GM12878 (cell line): Measurements from ENCODE around the gene CARD9. TPM values are rescaled to one million over a fixed set of nuclear protein-coding genes. Genes with fewer than 3 reads are reported as not detected.
"Not testable (repeated sequence)": the region's sequence is repeated elsewhere in the genome, so short reads cannot be mapped to it uniquely, and the experiment has no call there.

Source experiments
- ATAC-seq: fragments of 200-7000 bp; cut with Tn5 transposase; 3 replicates; pipeline ENCODE4 v1.9.1; 2020; ENCODE audit warnings: mild to moderate bottlenecking, moderate library complexity
- BruUV-seq: library from RNA; stranded (reverse); fragments of 400-500 nt; replicated peaks from 2 replicates; lab custom pipeline; 2021; lab: Mats Ljungman, UMichigan
- CTCF ChIA-PET: fragments of 300-600 bp; sonication (Branson Sonifier 250); formaldehyde crosslinking; extraction: SDS; loops from one replicate; lab custom pipeline; 2021; ENCODE audit warnings: inconsistent platforms; lab: Yijun Ruan, JAX
- POLR2A ChIA-PET: fragments of 350-600 bp; formaldehyde crosslinking; extraction: SDS; loops from one replicate; lab custom pipeline; 2021; ENCODE audit warnings: inconsistent platforms; lab: Charles Lee
- RAD21 ChIA-PET: fragments of 300-600 bp; sonication (Branson Sonifier 250); formaldehyde crosslinking; loops from one replicate; lab custom pipeline; 2023; ENCODE audit warnings: antibody characterized with exemption; ENCODE audit not compliant: unreplicated experiment; lab: Charles Lee
- SMC1A ChIA-PET: fragments of 300-600 bp; sonication (Branson Sonifier 250); formaldehyde crosslinking; loops from one replicate; lab custom pipeline; 2023; ENCODE audit not compliant: unreplicated experiment, uncharacterized antibody; lab: Charles Lee
- DNase-seq: peaks from one replicate; pipeline ENCODE4 v3.0.0-alpha.2; 2011; ENCODE audit warnings: low read depth, low spot score
- FAIRE-seq: peaks from 3 replicates; lab custom pipeline; 2011; peaks lifted over from hg19 to GRCh38; lab: Jason Lieb, UNC
- H2AFZ ChIP-seq: 2 replicates; pipeline ENCODE4 v1.6.0; 2011; ENCODE audit warnings: low read depth, low read length, control low read depth; ENCODE audit not compliant: control insufficient read depth
- H3K27ac ChIP-seq: 2 replicates; pipeline ENCODE4 v1.5.1; 2011; ENCODE audit warnings: control low read depth; ENCODE audit not compliant: control insufficient read depth, insufficient read depth
- H3K27me3 ChIP-seq, 2 experiments: replicated peaks in 1 of 2; 2 replicates each; pipeline versions ENCODE4 v1.6.0 to v1.6.1; 2011; ENCODE audit warnings: low read length in 1 of 2; ENCODE audit not compliant: control insufficient read depth in 2 of 2, insufficient read depth in 2 of 2
- H3K36me3 ChIP-seq, 2 experiments: 2 replicates each; pipeline ENCODE4 v1.5.1; 2011; ENCODE audit warnings: low read length in 1 of 2; ENCODE audit not compliant: control insufficient read depth in 2 of 2, insufficient read depth in 2 of 2
- H3K4me1 ChIP-seq: 2 replicates; pipeline ENCODE4 v1.6.1; 2011; ENCODE audit warnings: mild to moderate bottlenecking, low read length, moderate library complexity, mixed read lengths; ENCODE audit not compliant: control insufficient read depth, insufficient read depth
- H3K4me2 ChIP-seq: 2 replicates; pipeline ENCODE4 v1.6.0; 2011; ENCODE audit warnings: control low read depth; ENCODE audit not compliant: control insufficient read depth, insufficient read depth
- H3K4me3 ChIP-seq: fragments of 200-600 bp; sonication (generic); 2 replicates; pipeline ENCODE4 v1.5.1; 2016
- H3K79me2 ChIP-seq: 2 replicates; pipeline ENCODE4 v1.6.0; 2011; ENCODE audit warnings: low read length; ENCODE audit not compliant: control insufficient read depth, insufficient read depth
- H3K9ac ChIP-seq: 2 replicates; pipeline ENCODE4 v1.8.0; 2011; ENCODE audit warnings: low read length, control low read depth, mixed read lengths; ENCODE audit not compliant: control insufficient read depth, insufficient read depth
- H3K9me3 ChIP-seq: replicated peaks from 3 replicates; pipeline ENCODE4 v1.5.1; 2011; ENCODE audit warnings: mild to moderate bottlenecking, low read length; ENCODE audit not compliant: control insufficient read depth, insufficient read depth
- H4K20me1 ChIP-seq: 2 replicates; pipeline ENCODE4 v1.6.0; 2011; ENCODE audit not compliant: control insufficient read depth, insufficient read depth
- CBX3 ChIP-seq: fragments of 200-600 bp; sonication (generic); IDR thresholded peaks from 2 replicates; pipeline ENCODE4 v1.6.1; 2016; ENCODE audit warnings: low read depth, borderline replicate concordance
- CREB1 ChIP-seq: IDR thresholded peaks from 2 replicates; pipeline ENCODE4 v1.6.1; 2012; ENCODE audit warnings: low read depth, mild to moderate bottlenecking, inconsistent platforms
- ETV6 ChIP-seq, 2 experiments: fragments of 450-650 bp in 1 of 2; IDR thresholded peaks in 1 of 2; conservative IDR thresholded peaks in 1 of 2; 2 replicates each; pipeline ENCODE4 v1.6.1; 2014; ENCODE audit warnings: antibody characterized with exemption in 1 of 2, borderline replicate concordance in 1 of 2, low read depth in 1 of 2, mild to moderate bottlenecking in 1 of 2, moderate library complexity in 1 of 2
- HCFC1 ChIP-seq: fragments of 150-350 bp; IDR thresholded peaks from 2 replicates; pipeline ENCODE4 v1.6.1; 2014; ENCODE audit warnings: low read length
- NBN ChIP-seq: fragments of 450-650 bp; IDR thresholded peaks from 2 replicates; pipeline ENCODE4 v1.6.1; 2016
- NFIC ChIP-seq: IDR thresholded peaks from 2 replicates; pipeline ENCODE4 v1.6.1; 2012; ENCODE audit warnings: low read depth, mild to moderate bottlenecking, inconsistent platforms, low read length, moderate library complexity
- NR2C1 ChIP-seq: fragments of 450-650 bp; IDR thresholded peaks from 2 replicates; pipeline ENCODE4 v1.6.1; 2017; ENCODE audit warnings: antibody characterized with exemption, mild to moderate bottlenecking, moderate library complexity
- PML ChIP-seq: IDR thresholded peaks from 2 replicates; pipeline ENCODE4 v1.6.1; 2012; ENCODE audit warnings: low read length, inconsistent platforms
- SP1 ChIP-seq: IDR thresholded peaks from one replicate; pipeline ENCODE4 v1.6.1; 2011; ENCODE audit warnings: low read depth, low read length
- STAT3 ChIP-seq: IDR thresholded peaks from 2 replicates; pipeline ENCODE4 v1.6.1; 2011; ENCODE audit warnings: low read depth, low read length, improper control_type of control experiment
- TARDBP ChIP-seq: IDR thresholded peaks from 2 replicates; pipeline ENCODE4 v1.6.1; 2016; ENCODE audit warnings: borderline replicate concordance
- TCF7 ChIP-seq: IDR thresholded peaks from 2 replicates; pipeline ENCODE4 v1.6.1; 2014; ENCODE audit warnings: antibody characterized with exemption, borderline replicate concordance
- ZBED1 ChIP-seq: IDR thresholded peaks from 2 replicates; pipeline ENCODE4 v1.6.1; 2016; ENCODE audit warnings: borderline replicate concordance
- ZNF24 ChIP-seq: fragments of 450-650 bp; IDR thresholded peaks from 2 replicates; pipeline ENCODE4 v1.6.1; 2017; ENCODE audit warnings: antibody characterized with exemption, mild to moderate bottlenecking
- ZNF384 ChIP-seq: IDR thresholded peaks from 2 replicates; pipeline ENCODE4 v1.6.1; 2012; ENCODE audit warnings: low read depth, mild to moderate bottlenecking, low read length, improper control_type of control experiment, borderline replicate concordance
- WGBS: methylation state at CpG from one replicate; pipeline ENCODE4 v1.1.6; 2016; ENCODE audit warnings: low lambda C conversion rate; ENCODE audit not compliant: insufficient replicate concordance, insufficient coverage; ENCODE audit errors: missing lambda C conversion rate; 5-methylcytosine and 5-hydroxymethylcytosine counted together
- in situ Hi-C: fragments of 300-500 bp; cut with MboI; formaldehyde crosslinking; loops from 9 replicates; pipeline ENCODE4 v1.14.3; 2018; ENCODE audit warnings: mixed read lengths
- intact Hi-C: fragments of 100-400 bp; cut with micrococcal nuclease; formaldehyde crosslinking; loops from one replicate; pipeline ENCODE4 v1.14.2; 2022; ENCODE audit not compliant: unreplicated experiment
- polyA plus RNA-seq, 11 experiments: library from polyadenylated mRNA; depleted of rRNA in 4 of 11; unstranded in 6 of 11; stranded (reverse) in 5 of 11; fragments of >200 nt; fragmentation: Nextera tagmentation in 4 of 11; fragmentation: Illumina TruSeq in 1 of 11; extraction: Ambion mirVana in 4 of 11; extraction: Trizol in 1 of 11; gene quantifications; 1 replicate in 1 of 11; 2 replicates in 10 of 11; pipeline versions ENCODE4 v1.2.1 to v1.2.3, GENCODE V29; 2011 to 2016; ENCODE audit warnings: inconsistent platforms in 2 of 11, missing spikeins in 2 of 11, low read depth in 1 of 11
- total RNA-seq, 4 experiments: library from RNA; depleted of rRNA in 3 of 4; stranded (reverse); fragments of >200 nt in 3 of 4; fragmentation: Illumina TruSeq in 1 of 4; extraction: Trizol in 1 of 4; gene quantifications; 2 replicates each; pipeline versions ENCODE4 v1.2.1 to v1.2.3, GENCODE V29; 2013 to 2021
- TF ChIP-seq, protein P1 (sequence below): fragments of 450-650 bp; IDR thresholded peaks from 2 replicates; pipeline ENCODE4 v1.6.1; 2017; ENCODE audit warnings: mild to moderate bottlenecking, moderate library complexity

CARD9 gene
- total and polyA plus RNA-seq, 10 of the 15 experiments (the other 5 are each of a cell fraction or from before 2014, with no cell fraction given): 0.11 to 4.9 (median 1.8) TPM; not detected in 1

- no peak for TF ChIP-seq TARDBP
- TF ChIP-seq PML: no peak
- no peak for TF ChIP-seq TCF7
- TF ChIP-seq, all 136 proteins: peak for 0
These were observed 20.4 kb downstream of the CARD9 start (continued) for GRCh38 chr9:136353088-136353487.

DNA sequence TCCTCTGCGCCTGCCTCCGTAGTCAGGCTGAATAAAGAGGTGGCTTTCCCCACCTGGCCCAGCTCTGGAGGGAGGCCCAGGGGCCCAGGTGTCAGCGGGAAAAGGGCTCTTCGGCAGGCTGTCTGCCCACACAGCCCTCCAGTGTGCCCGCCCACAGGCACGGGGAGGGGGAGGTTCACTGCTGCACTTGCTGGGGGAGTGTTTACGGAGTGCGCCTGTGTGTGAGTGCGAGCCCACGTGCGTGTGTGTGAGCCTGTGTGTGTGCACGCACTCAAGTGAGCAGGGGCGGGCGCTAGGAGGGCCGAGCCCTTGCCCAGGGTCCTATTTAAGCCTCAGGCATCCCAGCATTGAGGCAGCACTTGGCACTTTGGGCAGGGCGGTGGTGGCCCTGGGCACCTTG lies 20.8 kb downstream of the CARD9 start:
- Histone ChIP-seq H3K4me1 (no peaks in the 10 kb centered on the region), H3K9me3 (no peaks in the 10 kb centered on the region), H4K20me1 (no peaks in the 10 kb centered on the region), H3K36me3 (no peaks in the 10 kb centered on the region), H3K9ac (no peak overlapping the region), H3K79me2 (no peaks in the 10 kb centered on the region), H3K27me3 (no peaks in the 10 kb centered on the region; a peak in 1 of 4 replicates), H3K27ac (no peak overlapping the region), H2AFZ (no peak overlapping the region), H3K4me2 (no peak overlapping the region), H3K4me3 (no peak overlapping the region)
- no peak for FAIRE-seq
- WGBS: 38% methylated on average over 16 of the region's 16 CpGs
- DNase-seq: no peak
- ChIA-PET SMC1A (no interaction called here), CTCF (no interaction called here), RAD21 (no interaction called here), POLR2A (no interaction called here)
- no peak; the same call in 1 of the 3 replicates for ATAC-seq
- no TSS peak for BruUV-seq
- intact Hi-C loops: no loop called here
- no peak for TF ChIP-seq PML
- TF ChIP-seq, protein P1, sequence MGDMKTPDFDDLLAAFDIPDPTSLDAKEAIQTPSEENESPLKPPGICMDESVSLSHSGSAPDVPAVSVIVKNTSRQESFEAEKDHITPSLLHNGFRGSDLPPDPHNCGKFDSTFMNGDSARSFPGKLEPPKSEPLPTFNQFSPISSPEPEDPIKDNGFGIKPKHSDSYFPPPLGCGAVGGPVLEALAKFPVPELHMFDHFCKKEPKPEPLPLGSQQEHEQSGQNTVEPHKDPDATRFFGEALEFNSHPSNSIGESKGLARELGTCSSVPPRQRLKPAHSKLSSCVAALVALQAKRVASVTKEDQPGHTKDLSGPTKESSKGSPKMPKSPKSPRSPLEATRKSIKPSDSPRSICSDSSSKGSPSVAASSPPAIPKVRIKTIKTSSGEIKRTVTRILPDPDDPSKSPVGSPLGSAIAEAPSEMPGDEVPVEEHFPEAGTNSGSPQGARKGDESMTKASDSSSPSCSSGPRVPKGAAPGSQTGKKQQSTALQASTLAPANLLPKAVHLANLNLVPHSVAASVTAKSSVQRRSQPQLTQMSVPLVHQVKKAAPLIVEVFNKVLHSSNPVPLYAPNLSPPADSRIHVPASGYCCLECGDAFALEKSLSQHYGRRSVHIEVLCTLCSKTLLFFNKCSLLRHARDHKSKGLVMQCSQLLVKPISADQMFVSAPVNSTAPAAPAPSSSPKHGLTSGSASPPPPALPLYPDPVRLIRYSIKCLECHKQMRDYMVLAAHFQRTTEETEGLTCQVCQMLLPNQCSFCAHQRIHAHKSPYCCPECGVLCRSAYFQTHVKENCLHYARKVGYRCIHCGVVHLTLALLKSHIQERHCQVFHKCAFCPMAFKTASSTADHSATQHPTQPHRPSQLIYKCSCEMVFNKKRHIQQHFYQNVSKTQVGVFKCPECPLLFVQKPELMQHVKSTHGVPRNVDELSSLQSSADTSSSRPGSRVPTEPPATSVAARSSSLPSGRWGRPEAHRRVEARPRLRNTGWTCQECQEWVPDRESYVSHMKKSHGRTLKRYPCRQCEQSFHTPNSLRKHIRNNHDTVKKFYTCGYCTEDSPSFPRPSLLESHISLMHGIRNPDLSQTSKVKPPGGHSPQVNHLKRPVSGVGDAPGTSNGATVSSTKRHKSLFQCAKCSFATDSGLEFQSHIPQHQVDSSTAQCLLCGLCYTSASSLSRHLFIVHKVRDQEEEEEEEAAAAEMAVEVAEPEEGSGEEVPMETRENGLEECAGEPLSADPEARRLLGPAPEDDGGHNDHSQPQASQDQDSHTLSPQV: no peak
- TF ChIP-seq NR2C1: no peak
- TF ChIP-seq ETV6 (conservative IDR thresholded peaks at IDR 0.05 in 1 of 2, IDR thresholded peaks at IDR 0.05 in 1 of 2; ENCODE audit: borderline replicate concordance in 1 of 2, low read depth in 1 of 2): no peak
- no peak for TF ChIP-seq ZNF24
- no peak for TF ChIP-seq CBX3
- no peak for TF ChIP-seq STAT3
- no peak for TF ChIP-seq NBN
- no peak for TF ChIP-seq CREB1
- TF ChIP-seq NFIC: no peak
- no peak for TF ChIP-seq ZBED1
- no peak for TF ChIP-seq HCFC1
- TF ChIP-seq ZNF384: no peak
- TF ChIP-seq SP1: no peak
- in situ Hi-C loops: no loop called here

- intact Hi-C loops, in situ Hi-C loops, CTCF ChIA-PET, H3K36me3 ChIP-seq, RAD21 ChIA-PET, FAIRE-seq, SMC1A ChIA-PET, POLR2A ChIA-PET, DNase-seq, H3K4me3 ChIP-seq, H3K9me3 ChIP-seq, H3K79me2 ChIP-seq, H3K4me1 ChIP-seq, H3K9ac ChIP-seq, H3K4me2 ChIP-seq, H3K27ac ChIP-seq, BruUV-seq, ATAC-seq, H4K20me1 ChIP-seq, H2AFZ ChIP-seq, H3K27me3 ChIP-seq: not testable (repeated sequence)
- 76% methylated on average over 12 of the region's 24 CpGs for WGBS
These were observed 21.6 kb downstream of the CARD9 start for GRCh38 chr9:136351868-136352267.
